Stomach (tissue), 4 donors: ENCODE data around the gene FLT1.

Source experiments
- EP300 ChIP-seq: sonication (generic); formaldehyde crosslinking; IDR thresholded peaks from one replicate; pipeline ENCODE4 v1.6.1; 2017; ENCODE audit warnings: antibody characterized with exemption
- POLR2A ChIP-seq, 4 donors: fragments of 450-650 bp; IDR thresholded peaks; one replicate each; pipeline ENCODE4 v1.6.1; 2016; ENCODE audit warnings: antibody characterized with exemption in 4 of 4, control low read depth in 2 of 4, mild to moderate bottlenecking in 1 of 4, moderate library complexity in 1 of 4
- TF ChIP-seq, protein P1 (sequence below), 7 experiments: fragments of 450-650 bp in 4 of 7; fragments of 200-600 bp in 3 of 7; sonication (generic) in 3 of 7; IDR thresholded peaks; one replicate each; pipeline ENCODE4 v1.5.1; 2016 to 2019; ENCODE audit warnings: antibody characterized with exemption in 7 of 7, control low read depth in 2 of 7, mild to moderate bottlenecking in 1 of 7

DNA sequence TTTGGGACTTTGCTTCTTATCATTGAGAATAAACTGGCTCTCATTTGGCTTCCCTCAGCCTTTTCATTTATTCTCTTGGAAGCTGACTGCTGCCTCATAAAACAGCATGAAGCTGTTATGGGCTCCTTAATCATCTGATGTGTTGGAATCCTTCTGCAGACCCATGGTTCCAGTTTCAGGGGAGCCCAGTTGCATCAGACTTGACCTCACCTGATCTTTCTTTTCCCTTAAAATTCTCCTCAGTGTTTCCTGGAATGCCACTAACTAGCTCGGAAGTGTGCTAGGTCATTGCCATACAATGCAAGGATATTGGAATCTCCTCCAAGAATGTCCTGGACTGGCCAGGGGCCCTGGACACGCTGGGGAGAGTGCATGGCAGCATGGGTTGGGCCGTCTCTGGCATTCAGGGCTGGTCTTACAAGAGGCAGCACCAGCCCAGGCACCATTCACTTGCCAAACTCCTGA lies 158.7 kb downstream of the FLT1 start:
- TF ChIP-seq, protein P1, sequence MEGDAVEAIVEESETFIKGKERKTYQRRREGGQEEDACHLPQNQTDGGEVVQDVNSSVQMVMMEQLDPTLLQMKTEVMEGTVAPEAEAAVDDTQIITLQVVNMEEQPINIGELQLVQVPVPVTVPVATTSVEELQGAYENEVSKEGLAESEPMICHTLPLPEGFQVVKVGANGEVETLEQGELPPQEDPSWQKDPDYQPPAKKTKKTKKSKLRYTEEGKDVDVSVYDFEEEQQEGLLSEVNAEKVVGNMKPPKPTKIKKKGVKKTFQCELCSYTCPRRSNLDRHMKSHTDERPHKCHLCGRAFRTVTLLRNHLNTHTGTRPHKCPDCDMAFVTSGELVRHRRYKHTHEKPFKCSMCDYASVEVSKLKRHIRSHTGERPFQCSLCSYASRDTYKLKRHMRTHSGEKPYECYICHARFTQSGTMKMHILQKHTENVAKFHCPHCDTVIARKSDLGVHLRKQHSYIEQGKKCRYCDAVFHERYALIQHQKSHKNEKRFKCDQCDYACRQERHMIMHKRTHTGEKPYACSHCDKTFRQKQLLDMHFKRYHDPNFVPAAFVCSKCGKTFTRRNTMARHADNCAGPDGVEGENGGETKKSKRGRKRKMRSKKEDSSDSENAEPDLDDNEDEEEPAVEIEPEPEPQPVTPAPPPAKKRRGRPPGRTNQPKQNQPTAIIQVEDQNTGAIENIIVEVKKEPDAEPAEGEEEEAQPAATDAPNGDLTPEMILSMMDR (IDR thresholded peaks at IDR 0.05), result no peak
- no peak for TF ChIP-seq EP300
- no peak for TF ChIP-seq POLR2A (IDR thresholded peaks at IDR 0.05)
